GM19239 (cell line): ENCODE results near the gene TKT.
"Not testable (repeated sequence)": the region's sequence is repeated elsewhere in the genome, so short reads cannot be mapped to it uniquely, and the experiment has no call there.

Experiments
- DNase-seq: peaks from one replicate; pipeline ENCODE4 v3.0.0; 2011; ENCODE audit warnings: low spot score; ENCODE audit not compliant: insufficient read length
- FAIRE-seq: peaks from 2 replicates; lab custom pipeline; 2011; peaks lifted over from hg19 to GRCh38; lab: Jason Lieb, UNC

Gene TKT

GRCh38 chr3:53255775-53256703 lies at the start of gene TKT:
Gene TKT (minus strand): TSS chr3:53256022. CDS start chr3:53255942, 80 bp downstream.
- FAIRE-seq, result peak; percentile 76
- DNase-seq, result peak; percentile 84

GRCh38 chr3:53303957-53304356 lies 48.1 kb upstream of the TKT start:
- DNase-seq (no peak), FAIRE-seq (no peak)

- FAIRE-seq (no peak), DNase-seq (no peak)
These were observed 47.7 kb upstream of the TKT start for GRCh38 chr3:53303549-53303948.

GRCh38 chr3:53300826-53301225 lies 45.0 kb upstream of the TKT start:
- DNase-seq (no peak), FAIRE-seq (no peak)

- peak; percentile 86 for FAIRE-seq
- DNase-seq, result peak; percentile 29
These were observed 43.8 kb upstream of the TKT start for GRCh38 chr3:53299611-53300023.

- DNase-seq, result no peak
- FAIRE-seq, result no peak
These were observed 39.6 kb upstream of the TKT start for GRCh38 chr3:53295410-53295809.

GRCh38 chr3:53293867-53294266 lies 38.0 kb upstream of the TKT start:
- no peak for FAIRE-seq
- no peak for DNase-seq

- DNase-seq (no peak), FAIRE-seq (no peak)
These were observed 32.4 kb upstream of the TKT start for GRCh38 chr3:53288214-53288613.

- DNase-seq, result no peak
- FAIRE-seq, result no peak
These were observed 31.4 kb upstream of the TKT start for GRCh38 chr3:53287131-53287629.

- DNase-seq (no peak), FAIRE-seq (no peak)
These were observed 30.9 kb upstream of the TKT start for GRCh38 chr3:53286727-53287126.

- no peak for DNase-seq
- FAIRE-seq, result no peak
These were observed 26.8 kb upstream of the TKT start for GRCh38 chr3:53282581-53282980.

GRCh38 chr3:53278667-53279066 lies 22.8 kb upstream of the TKT start:
- FAIRE-seq (no peak), DNase-seq (no peak)

GRCh38 chr3:53274938-53275605 lies 19.2 kb upstream of the TKT start:
- DNase-seq (no peak), FAIRE-seq (no peak)

- no peak for FAIRE-seq
- DNase-seq, result no peak
These were observed 17.4 kb upstream of the TKT start for GRCh38 chr3:53273146-53273670.

- FAIRE-seq (peak; percentile 73), DNase-seq (no peak)
These were observed 14.4 kb upstream of the TKT start for GRCh38 chr3:53269888-53270880.

- not testable (repeated sequence) for FAIRE-seq, DNase-seq
These were observed 13.4 kb upstream of the TKT start for GRCh38 chr3:53269193-53269592.

GRCh38 chr3:53267766-53268165 lies 11.9 kb upstream of the TKT start:
- DNase-seq (no peak), FAIRE-seq (no peak)

GRCh38 chr3:53264718-53265117 lies 8.9 kb upstream of the TKT start:
- no peak for DNase-seq
- FAIRE-seq, result no peak

GRCh38 chr3:53263907-53264306 lies 8.1 kb upstream of the TKT start:
- DNase-seq (no peak), FAIRE-seq (no peak)

GRCh38 chr3:53261712-53262111 lies 5.9 kb upstream of the TKT start:
- FAIRE-seq, result no peak
- no peak for DNase-seq
